HG03097 (cell line): Measurements from ENCODE around the gene SCML1.

Experiments
- ATAC-seq: cut with Tn5 transposase; IDR thresholded peaks from one replicate; pipeline ENCODE4 v1.9.1; 2021; ENCODE audit not compliant: unreplicated experiment, low FRiP score

The SCML1 gene

DNA sequence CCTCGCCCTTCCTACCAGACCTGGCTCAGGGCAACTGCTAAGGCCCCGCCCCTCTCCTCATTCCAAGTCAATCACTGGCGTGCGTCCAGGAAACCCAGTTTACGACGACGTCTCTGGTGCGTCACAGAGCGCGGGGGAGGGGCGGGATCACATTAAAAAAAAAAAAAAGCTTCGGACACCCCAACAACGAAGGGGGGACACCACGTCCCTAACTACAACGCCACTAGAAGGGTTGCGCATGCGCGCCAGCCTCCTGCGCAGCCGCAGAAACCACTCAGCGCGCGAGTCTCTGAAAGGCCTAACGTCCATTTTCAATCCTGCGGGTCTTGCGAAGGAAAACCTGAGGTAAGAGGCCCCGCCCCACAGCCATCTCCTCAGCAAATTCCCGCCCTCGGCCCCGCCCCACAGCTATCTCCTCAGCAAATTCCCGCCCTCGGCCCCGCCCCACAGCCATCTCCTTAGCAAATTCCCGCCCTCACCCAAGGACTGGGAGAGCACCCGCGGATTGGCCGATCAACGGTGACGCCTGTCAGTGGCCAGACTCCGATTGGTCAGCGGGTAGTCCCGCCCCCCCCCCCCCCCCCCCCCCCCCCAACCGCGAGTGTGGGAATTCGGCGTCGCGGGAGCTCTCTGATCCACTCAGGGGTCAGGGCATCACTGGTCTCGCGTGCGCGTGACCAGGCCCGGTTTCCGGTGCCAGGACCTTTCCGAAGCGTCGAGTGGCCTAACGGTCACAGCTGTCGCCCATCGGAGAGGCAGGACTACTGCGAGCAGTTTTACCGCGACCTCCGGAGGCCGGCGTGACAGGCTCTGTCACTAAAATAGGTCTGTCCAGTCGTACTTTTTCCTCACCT, at the start of gene SCML1:
TSS of gene SCML1 (plus strand) at position 638 of the 854 bp plus-strand sequence. CDS start 6,694 bp downstream, outside the sequence.
- ATAC-seq, result peak; percentile 58

- no peak for ATAC-seq
These were observed 49.6 kb upstream of the SCML1 start for GRCh38 chrX:17687648-17688047.

- no peak for ATAC-seq
These were observed 47.3 kb upstream of the SCML1 start for GRCh38 chrX:17689971-17690409.

- ATAC-seq, result no peak
These were observed 44.5 kb upstream of the SCML1 start for GRCh38 chrX:17692709-17693346.

GRCh38 chrX:17697191-17697590, 40.1 kb upstream of the SCML1 start:
- ATAC-seq, result no peak

GRCh38 chrX:17700976-17701375, 36.3 kb upstream of the SCML1 start:
- ATAC-seq, result no peak

DNA sequence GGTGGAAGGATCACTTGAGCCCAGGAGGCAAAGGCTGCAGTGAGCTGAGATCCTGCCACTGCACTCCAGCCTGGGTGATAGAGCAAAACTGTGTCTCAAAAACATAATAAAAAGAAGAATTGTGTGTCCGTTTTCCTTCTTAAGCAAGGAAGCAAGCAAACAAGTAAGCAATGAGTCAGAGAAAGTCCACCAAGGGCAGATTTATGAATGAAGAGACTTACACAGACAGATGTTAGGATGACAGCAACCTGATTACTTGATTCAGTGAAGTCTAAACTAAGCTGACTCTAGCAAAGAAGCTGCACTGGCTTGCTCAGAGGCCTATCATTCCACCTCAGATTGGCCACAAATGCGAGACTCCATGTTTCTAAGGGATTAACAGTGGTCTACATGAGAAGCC, 34.1 kb upstream of the SCML1 start:
- ATAC-seq, result no peak

DNA sequence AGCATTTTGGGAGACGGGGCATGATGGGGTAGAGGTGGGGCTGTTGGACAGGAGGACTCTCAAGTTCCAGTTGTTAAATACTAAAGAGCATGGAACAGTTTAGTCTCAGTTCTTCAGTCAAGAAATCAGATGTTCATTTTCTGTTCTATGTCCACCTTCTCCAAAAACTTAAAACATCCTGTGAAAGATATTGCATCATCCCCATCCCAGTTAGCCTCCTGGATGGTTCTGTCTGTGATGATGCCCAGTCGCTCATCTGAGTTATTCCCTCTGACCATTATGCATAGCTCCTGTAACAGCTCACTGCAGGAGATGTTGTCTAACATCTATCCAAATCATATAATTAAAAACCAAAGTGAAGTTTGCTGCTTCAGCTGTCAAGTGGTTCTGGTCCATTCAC, 32.1 kb upstream of the SCML1 start:
- ATAC-seq, result no peak

- ATAC-seq, result no peak
These were observed 30.6 kb upstream of the SCML1 start for GRCh38 chrX:17706676-17707075.

DNA sequence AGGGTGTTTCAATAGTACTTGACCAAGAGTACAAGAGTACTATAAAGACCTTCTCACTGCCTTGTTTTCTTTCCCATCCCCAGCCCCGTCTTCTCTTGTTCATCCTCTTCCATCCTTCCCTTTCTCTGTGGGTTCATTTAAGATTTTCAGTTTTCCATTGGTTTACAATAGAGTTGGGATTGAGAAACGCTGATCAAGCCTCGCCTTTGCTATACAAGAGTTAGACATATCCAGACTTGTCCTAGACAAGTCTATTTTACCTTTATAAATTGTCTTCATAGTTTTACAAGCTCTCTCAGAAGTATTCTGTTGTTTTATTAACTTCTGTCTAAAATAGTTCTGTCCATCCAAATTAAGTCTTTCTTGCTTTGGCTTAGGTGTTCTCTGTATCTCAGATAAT, 29.6 kb upstream of the SCML1 start:
- ATAC-seq, result no peak

- no peak for ATAC-seq
These were observed 26.4 kb upstream of the SCML1 start for GRCh38 chrX:17710871-17711301.

- ATAC-seq, result no peak
These were observed 24.0 kb upstream of the SCML1 start for GRCh38 chrX:17713288-17713687.

DNA sequence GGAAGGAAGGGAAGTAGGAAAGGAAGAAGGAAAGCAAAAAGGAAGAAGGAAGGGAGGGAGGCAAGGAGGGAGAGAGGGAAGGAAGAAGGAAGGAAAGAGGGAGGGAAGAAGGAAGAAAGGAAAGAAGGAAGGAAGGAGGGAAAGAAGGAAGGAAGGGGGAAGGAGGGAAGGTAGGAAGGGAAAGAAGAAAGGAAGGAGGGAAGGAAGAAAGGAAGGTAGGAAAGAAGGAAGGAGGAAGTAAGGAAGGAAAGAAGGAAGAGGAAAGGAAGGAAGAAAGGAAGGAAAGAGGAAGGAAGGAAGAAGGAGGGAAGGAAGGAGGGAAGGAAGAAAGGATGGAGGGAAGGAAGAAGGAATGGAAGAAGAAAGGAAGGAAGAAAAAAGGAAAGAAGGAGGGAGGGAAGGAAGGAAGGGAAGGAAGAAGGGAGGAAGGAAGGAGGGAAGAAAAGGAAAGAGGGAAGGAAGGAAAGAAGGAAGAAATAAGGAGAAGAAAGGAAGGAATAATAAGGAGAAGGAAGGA, 18.6 kb upstream of the SCML1 start:
- ATAC-seq, result no peak

DNA sequence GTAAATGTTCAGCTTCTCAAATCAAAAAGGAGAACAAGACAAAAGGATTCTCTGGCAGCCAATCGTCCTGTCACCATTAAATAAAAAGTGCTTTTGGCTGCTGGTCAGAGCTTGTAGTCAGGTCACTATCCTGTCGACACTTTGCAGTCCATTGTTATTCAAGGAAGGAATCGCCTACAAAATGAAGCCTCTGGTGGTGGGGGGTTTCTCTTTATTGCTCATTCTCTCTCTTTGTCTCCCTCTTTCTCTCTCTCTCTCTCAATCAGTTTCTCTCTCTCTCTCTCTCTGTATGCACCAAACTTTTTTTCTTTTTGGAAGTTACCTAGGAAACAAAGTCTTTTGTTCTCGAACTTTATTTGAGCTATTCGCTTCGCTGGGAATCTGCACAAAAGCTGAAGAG, 17.6 kb upstream of the SCML1 start:
- no peak for ATAC-seq

GRCh38 chrX:17721715-17722114, 15.6 kb upstream of the SCML1 start:
- ATAC-seq, result no peak

DNA sequence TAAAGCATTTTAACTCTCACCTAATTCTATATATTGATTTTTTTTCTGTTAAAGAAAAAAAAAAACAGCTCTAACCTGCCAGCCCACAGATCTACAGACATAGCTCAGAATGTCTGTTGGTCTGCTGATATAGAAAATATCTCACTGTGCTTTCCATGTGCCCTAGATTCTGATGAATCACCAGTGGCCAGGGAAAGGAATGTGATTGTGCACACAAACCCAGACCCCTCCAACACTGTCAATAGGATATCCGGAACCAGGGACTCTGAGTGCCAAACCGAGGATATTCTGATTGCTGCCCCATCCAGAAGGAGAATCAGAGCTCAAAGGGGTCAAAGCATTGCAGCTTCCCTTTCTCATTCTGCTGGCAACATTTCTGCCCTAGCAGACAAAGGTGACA, 12.1 kb upstream of the SCML1 start:
- no peak for ATAC-seq

DNA sequence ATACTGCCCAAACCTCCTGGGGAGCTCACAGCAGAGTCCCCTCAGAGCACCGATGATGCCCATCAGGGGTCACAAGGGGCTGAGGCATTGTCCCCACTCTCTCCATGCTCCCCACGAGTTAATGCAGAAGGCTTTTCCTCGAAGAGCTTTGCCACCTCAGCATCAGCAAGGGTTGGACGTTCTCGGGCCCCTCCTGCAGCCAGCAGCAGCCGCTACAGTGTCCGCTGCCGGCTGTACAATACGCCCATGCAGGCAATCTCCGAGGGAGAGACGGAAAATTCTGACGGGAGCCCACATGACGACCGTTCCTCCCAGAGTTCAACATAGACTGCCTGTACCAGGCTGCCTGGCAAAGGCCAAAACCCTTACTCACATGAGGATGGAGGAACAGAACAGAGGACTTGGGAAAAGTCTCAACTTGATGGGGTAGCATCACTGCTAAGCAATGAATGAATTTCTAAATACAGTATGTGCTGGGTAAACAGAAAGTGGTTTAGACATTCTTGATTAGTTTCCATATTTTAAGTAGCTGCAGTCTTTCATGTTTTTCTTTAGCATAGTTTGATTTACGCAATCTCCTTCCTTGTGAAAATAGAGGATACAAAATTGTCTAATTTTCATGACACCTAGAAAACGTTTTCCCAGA, 5.0 kb upstream of the SCML1 start:
- ATAC-seq, result no peak

- no peak for ATAC-seq
These were observed 1.9 kb upstream of the SCML1 start for GRCh38 chrX:17735406-17735805.

DNA sequence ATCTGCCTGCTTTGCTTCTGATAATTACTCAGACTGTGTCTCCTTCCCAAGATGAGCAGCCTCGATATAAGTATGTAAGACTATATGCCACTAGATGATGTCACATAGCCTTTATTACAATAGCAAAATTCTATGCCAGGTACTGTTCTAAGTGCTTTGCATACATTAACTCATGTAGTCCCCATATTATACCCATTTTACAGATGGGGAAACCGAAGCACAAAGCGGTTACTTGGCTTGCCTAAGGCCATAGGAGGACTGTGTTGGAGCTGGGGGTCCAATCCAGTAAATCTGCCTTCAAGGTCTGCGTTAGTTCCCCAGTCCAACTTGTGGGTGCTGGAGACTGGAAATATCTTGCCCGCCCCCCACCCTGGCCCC, 826 bp upstream of the SCML1 start:
- ATAC-seq, result no peak

GRCh38 chrX:17737710-17737985, 355 bp downstream of the SCML1 start:
- ATAC-seq, result no peak

- no peak for ATAC-seq
These were observed 857 bp downstream of the SCML1 start for GRCh38 chrX:17737986-17738713.
